DND-41 (cell line): ENCODE results near the gene SHMT2.

ENCODE experiments used
- CTCF ChIP-seq: IDR thresholded peaks from 2 replicates; pipeline ENCODE4 v1.5.1; 2012; ENCODE audit warnings: borderline replicate concordance, low read length, moderate library complexity, mild to moderate bottlenecking; ENCODE audit not compliant: poor library complexity, severe bottlenecking; ENCODE audit errors: extremely low read depth
- EZH2 ChIP-seq: IDR thresholded peaks from 3 replicates; pipeline ENCODE4 v1.6.1; 2012; ENCODE audit warnings: borderline replicate concordance, low read depth, mild to moderate bottlenecking, moderate library complexity, low read length, inconsistent platforms; ENCODE audit not compliant: severe bottlenecking

- TF ChIP-seq CTCF (no peak), EZH2 (no peak)
These were observed 4.1 kb downstream of the SHMT2 start for GRCh38 chr12:57233357-57234232.
